HFFc6 (cell line): Measurements from ENCODE around the gene BLMH. TPM values are rescaled to one million over a fixed set of nuclear protein-coding genes. Genes with fewer than 3 reads are reported as not detected.
A peak's percentile ranks its signal among the peaks of the same experiment; 100 is the strongest.

Source experiments
- DNase-seq: peaks from one replicate; pipeline ENCODE4 v3.0.0-alpha.2; 2018
- H3K27ac Mint-ChIP-seq: 2 replicates; pipeline ENCODE4 v1.8.0; 2020; ENCODE audit warnings: mild to moderate bottlenecking, mixed read lengths
- H3K27me3 Mint-ChIP-seq: 2 replicates; pipeline ENCODE4 v1.8.0; 2021; ENCODE audit warnings: mild to moderate bottlenecking, moderate library complexity, mixed read lengths; ENCODE audit not compliant: insufficient read depth
- H3K36me3 Mint-ChIP-seq: 2 replicates; pipeline ENCODE4 v1.8.0; 2021; ENCODE audit warnings: low read depth, mixed read lengths
- H3K4me1 Mint-ChIP-seq: 2 replicates; pipeline ENCODE4 v1.8.0; 2020; ENCODE audit warnings: low read depth, mixed read lengths
- H3K4me3 Mint-ChIP-seq: 2 replicates; pipeline ENCODE4 v1.8.0; 2020; ENCODE audit warnings: mild to moderate bottlenecking, moderate library complexity, mixed read lengths
- H3K9me3 Mint-ChIP-seq: 2 replicates; pipeline ENCODE4 v1.8.0; 2020; ENCODE audit warnings: mild to moderate bottlenecking, mixed read lengths
- total RNA-seq, 6 experiments: library from RNA; stranded (reverse); fragmentation: NEBNext Ultra II Directional; extraction: Animal tissue kit (Norgen Biotek cat#: 25700); gene quantifications; 2 replicates in 1 of 6; 3 replicates in 5 of 6; pipeline ENCODE4 v1.2.3, GENCODE V29; 2021
- TF ChIP-seq, protein P1 (sequence below): fragments of 200-600 bp; sonication (generic); IDR thresholded peaks from 2 replicates; pipeline ENCODE4 v1.5.0; 2021; ENCODE audit warnings: antibody characterized with exemption, mild to moderate bottlenecking

Gene BLMH
- total RNA-seq, 6 experiments from 2014 or later = 20.0 to 24.6 (median 22.4) TPM

DNA sequence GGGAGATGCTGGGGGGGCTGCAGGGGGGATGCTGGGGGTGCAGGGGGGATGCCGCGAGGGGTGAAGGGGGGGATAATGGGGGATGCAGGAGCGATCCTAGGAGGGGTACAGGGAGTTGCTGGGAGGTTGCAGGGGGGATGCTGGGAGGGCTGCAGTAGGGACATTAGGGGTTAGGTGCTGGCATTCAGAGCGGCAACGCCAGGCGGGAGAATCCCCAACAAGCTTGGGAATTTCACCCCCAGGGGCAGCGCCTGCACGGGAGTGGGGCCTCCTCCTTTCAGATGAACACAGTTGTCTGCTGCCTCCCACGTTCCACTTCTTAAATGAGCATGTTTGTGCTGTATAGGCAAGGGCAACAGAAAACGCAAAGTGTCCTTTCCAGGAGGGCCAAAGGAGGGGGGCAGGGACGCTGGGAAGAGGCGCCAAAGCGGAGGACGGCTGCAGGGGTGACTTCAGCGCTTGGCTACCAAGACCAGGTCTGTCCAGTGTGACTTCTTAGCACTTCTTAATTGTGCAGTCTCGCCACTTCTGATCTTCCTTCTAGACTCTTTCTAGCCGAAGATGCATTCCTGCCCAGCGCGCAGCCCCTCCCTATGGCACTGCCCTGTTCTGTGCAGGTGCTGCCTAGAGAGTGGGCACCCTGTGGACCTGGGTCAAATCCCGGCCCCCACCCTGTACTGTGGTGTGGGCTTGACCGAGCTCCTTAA is 54.3 kb downstream of the BLMH start:
- peaks cover 19% of the 10 kb centered on the region; the same call in 1 of the 2 replicates for H3K4me1 Mint-ChIP-seq
- peaks cover 31% of the 10 kb centered on the region for H3K27me3 Mint-ChIP-seq

DNA sequence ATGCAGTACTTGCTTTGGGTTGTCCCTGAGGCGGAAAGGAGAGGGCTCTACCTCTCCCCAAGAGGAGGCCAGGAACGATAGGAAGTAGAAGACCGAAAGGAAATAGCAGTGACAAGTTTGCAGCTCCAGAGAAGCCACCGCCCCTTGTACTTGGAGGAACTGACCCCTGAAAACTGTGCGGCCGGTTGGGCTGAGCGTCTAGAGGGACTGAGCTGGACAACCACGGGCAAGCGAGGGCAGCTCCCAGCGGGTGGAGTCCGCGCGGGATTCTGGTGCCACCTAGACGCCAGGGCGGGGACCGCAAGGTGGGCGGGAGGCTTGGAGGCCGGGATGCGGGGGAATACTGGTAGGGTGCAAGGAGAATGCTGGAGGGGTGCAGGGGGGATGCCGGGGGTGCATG is 55.0 kb downstream of the BLMH start:
- TF ChIP-seq, protein P1, sequence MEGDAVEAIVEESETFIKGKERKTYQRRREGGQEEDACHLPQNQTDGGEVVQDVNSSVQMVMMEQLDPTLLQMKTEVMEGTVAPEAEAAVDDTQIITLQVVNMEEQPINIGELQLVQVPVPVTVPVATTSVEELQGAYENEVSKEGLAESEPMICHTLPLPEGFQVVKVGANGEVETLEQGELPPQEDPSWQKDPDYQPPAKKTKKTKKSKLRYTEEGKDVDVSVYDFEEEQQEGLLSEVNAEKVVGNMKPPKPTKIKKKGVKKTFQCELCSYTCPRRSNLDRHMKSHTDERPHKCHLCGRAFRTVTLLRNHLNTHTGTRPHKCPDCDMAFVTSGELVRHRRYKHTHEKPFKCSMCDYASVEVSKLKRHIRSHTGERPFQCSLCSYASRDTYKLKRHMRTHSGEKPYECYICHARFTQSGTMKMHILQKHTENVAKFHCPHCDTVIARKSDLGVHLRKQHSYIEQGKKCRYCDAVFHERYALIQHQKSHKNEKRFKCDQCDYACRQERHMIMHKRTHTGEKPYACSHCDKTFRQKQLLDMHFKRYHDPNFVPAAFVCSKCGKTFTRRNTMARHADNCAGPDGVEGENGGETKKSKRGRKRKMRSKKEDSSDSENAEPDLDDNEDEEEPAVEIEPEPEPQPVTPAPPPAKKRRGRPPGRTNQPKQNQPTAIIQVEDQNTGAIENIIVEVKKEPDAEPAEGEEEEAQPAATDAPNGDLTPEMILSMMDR = peak; percentile 25; the same call in 1 of the 2 replicates
- no peak for DNase-seq
- no peak overlapping the region for H3K27ac Mint-ChIP-seq
- H3K27me3 Mint-ChIP-seq = peaks cover 36% of the 10 kb centered on the region
- peaks cover 19% of the 10 kb centered on the region; the same call in 1 of the 2 replicates for H3K4me1 Mint-ChIP-seq
- no peaks in the 10 kb centered on the region for H3K9me3 Mint-ChIP-seq
- no peaks in the 10 kb centered on the region for H3K36me3 Mint-ChIP-seq
- H3K4me3 Mint-ChIP-seq = peak overlapping the region; percentile 57; the same call in 1 of the 2 replicates

More for the DNA sequence above, 54.3 kb downstream of the BLMH start:
- H3K36me3 Mint-ChIP-seq = no peaks in the 10 kb centered on the region
- H3K27ac Mint-ChIP-seq = no peak overlapping the region
- no peak for DNase-seq
- TF ChIP-seq, protein P1 = no peak
- H3K9me3 Mint-ChIP-seq = no peaks in the 10 kb centered on the region
- no peak overlapping the region for H3K4me3 Mint-ChIP-seq

DNA sequence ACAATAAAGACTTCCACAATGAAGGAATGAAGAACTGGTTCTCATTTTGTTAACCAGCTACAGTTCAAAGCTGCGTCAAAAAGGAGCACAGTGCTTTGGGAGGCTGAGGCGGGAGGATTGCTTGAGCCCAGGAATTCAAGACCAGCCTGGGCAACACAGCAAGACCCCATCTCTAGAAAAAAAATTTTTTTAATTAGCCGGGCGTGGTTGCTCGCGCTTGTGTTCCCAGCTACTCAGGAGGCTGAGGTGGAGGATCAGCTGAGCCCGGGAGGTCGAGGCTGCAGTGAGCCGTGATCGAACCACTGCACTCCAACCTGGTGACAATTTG is 55.5 kb downstream of the BLMH start:
- TF ChIP-seq, protein P1 = no peak
- H3K4me1 Mint-ChIP-seq = peaks cover 19% of the 10 kb centered on the region; the same call in 1 of the 2 replicates
- no peak for DNase-seq
- H3K4me3 Mint-ChIP-seq = peak overlapping the region; percentile 83
- H3K36me3 Mint-ChIP-seq = no peaks in the 10 kb centered on the region
- H3K9me3 Mint-ChIP-seq = no peaks in the 10 kb centered on the region
- H3K27ac Mint-ChIP-seq = no peak overlapping the region
- peaks cover 36% of the 10 kb centered on the region for H3K27me3 Mint-ChIP-seq

DNA sequence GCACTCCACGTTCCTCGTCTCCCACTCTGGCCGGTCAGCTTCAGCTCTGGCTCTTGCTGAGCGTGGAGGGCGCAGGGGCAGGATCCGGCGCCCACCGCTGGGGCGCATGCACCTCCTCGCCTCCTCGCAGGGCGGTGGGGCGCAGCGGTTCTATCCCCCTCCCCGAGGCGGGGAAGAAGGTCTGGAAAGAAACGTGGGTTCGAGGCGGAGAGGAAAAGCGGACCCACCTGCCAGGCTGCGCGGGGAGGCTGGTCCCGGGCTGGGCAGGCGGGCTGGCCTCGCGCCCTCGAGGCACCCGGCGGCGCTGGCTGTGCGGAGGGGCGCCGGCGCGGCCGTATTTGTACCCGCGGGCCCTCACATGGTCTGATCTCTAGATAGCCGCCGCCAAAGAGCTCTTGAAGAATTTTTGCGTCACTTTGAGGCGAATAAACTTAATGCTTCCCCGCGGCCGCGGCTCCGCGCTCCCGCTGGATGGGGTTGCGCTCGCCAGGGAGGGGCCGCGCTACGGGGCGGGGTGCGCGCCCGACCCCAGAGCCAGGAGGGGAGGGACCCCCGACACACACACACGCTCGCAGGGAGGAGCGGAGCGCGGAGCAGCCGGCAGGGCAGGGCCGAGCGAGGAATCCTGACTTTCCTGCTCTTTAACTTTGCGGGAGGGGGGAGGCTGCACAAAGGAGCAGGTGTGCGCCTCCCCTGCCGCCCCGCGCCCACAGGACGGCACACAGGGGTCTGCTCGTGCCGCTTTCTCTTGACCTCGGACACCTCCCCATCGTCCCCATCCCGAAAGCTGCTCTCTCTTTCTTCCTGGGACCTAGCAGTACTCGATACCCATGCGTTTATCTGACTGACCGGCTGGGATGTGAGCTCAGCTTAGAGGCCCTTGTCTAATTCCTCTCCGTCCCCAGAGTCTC is 56.1 kb downstream of the BLMH start, which contains the start of gene SLC6A4:
SLC6A4 (minus strand) TSS at position 312 of the 911 bp plus-strand sequence. CDS start 13,739 bp downstream, outside the sequence.
- H3K9me3 Mint-ChIP-seq = no peaks in the 10 kb centered on the region
- H3K27me3 Mint-ChIP-seq = peaks cover 36% of the 10 kb centered on the region
- no peak for DNase-seq
- no peaks in the 10 kb centered on the region for H3K36me3 Mint-ChIP-seq
- TF ChIP-seq, protein P1 = no peak
- no peak within 1 kb of the TSS for H3K27ac Mint-ChIP-seq
- H3K4me1 Mint-ChIP-seq = peaks cover 19% of the 10 kb centered on the region; the same call in 1 of the 2 replicates
- peak within 1 kb of the TSS; percentile 83 for H3K4me3 Mint-ChIP-seq

DNA sequence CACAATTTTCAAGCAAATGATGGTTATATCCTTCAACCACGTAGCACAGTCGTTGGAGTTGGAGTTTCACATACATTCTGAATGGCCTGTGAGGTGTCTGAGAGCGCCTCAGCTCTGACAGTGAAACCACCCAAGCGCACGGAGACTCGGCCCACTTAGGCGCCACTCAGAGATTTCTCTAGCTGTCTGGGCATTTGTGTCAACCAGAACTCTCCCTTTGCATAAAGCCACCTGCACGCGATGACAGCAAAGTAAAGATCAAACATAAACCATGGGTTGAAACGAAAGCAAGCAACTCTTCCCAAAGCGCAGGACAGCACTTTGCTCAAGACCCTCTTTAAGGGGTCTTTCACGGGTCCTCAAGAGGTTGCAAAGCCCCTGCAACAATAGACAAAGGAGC is 56.8 kb downstream of the BLMH start:
- no peaks in the 10 kb centered on the region for H3K9me3 Mint-ChIP-seq
- no peak overlapping the region for H3K27ac Mint-ChIP-seq
- H3K4me1 Mint-ChIP-seq = peaks cover 19% of the 10 kb centered on the region; the same call in 1 of the 2 replicates
- TF ChIP-seq, protein P1 = no peak
- no peaks in the 10 kb centered on the region for H3K36me3 Mint-ChIP-seq
- peak overlapping the region; percentile 65 for H3K4me3 Mint-ChIP-seq
- DNase-seq = no peak
- peaks cover 36% of the 10 kb centered on the region for H3K27me3 Mint-ChIP-seq
